HG02678 (cell line): ENCODE measurements around the gene MYO5B.
A peak's percentile ranks its signal among the peaks of the same experiment; 100 is the strongest.

Source experiments
- ATAC-seq: cut with Tn5 transposase; IDR thresholded peaks from one replicate; pipeline ENCODE4 v1.9.1; 2021; ENCODE audit warnings: mild to moderate bottlenecking, moderate library complexity; ENCODE audit not compliant: unreplicated experiment

Gene MYO5B

GRCh38 chr18:49973592-49973991 is 221.4 kb downstream of the MYO5B start:
- no peak for ATAC-seq

GRCh38 chr18:49972535-49972934 is 222.4 kb downstream of the MYO5B start:
- ATAC-seq: no peak

GRCh38 chr18:49971462-49971861 is 223.5 kb downstream of the MYO5B start:
- no peak for ATAC-seq

- peak; percentile 72 for ATAC-seq
Measured at GRCh38 chr18:49970319-49970718, 224.6 kb downstream of the MYO5B start.

GRCh38 chr18:49968644-49969309 is 226.2 kb downstream of the MYO5B start:
- ATAC-seq: peak; percentile 29

- no peak for ATAC-seq
Measured at GRCh38 chr18:49967636-49968313, 227.2 kb downstream of the MYO5B start.

- peak; percentile 73 for ATAC-seq
Measured at GRCh38 chr18:49967171-49967570, 227.8 kb downstream of the MYO5B start.

- ATAC-seq: no peak
Measured at GRCh38 chr18:49966090-49966489, 228.9 kb downstream of the MYO5B start.

- no peak for ATAC-seq
Measured at GRCh38 chr18:49963217-49963616, 231.7 kb downstream of the MYO5B start.

- ATAC-seq: peak; percentile 44
Measured at GRCh38 chr18:49961271-49961670, 233.7 kb downstream of the MYO5B start.

- no peak for ATAC-seq
Measured at GRCh38 chr18:49960376-49960775, 234.6 kb downstream of the MYO5B start.

GRCh38 chr18:49959176-49959575 is 235.8 kb downstream of the MYO5B start:
- peak; percentile 74 for ATAC-seq

GRCh38 chr18:49955263-49955662 is 239.7 kb downstream of the MYO5B start:
- ATAC-seq: no peak

GRCh38 chr18:49953391-49953790 is 241.6 kb downstream of the MYO5B start:
- ATAC-seq: no peak

GRCh38 chr18:49949951-49950395 is 245.0 kb downstream of the MYO5B start:
- no peak for ATAC-seq

- ATAC-seq: no peak
Measured at GRCh38 chr18:49948975-49949374, 246.0 kb downstream of the MYO5B start.

GRCh38 chr18:49944663-49945062 is 250.3 kb downstream of the MYO5B start:
- ATAC-seq: peak; percentile 44

GRCh38 chr18:49936821-49937220 is 258.1 kb downstream of the MYO5B start:
- ATAC-seq: no peak

- no peak for ATAC-seq
Measured at GRCh38 chr18:49935215-49935614, 259.7 kb downstream of the MYO5B start.

- ATAC-seq: peak; percentile 69
Measured at GRCh38 chr18:49934457-49934856, 260.5 kb downstream of the MYO5B start.

GRCh38 chr18:49933530-49934128 is 261.3 kb downstream of the MYO5B start:
- ATAC-seq: no peak

GRCh38 chr18:49931760-49932159 is 263.2 kb downstream of the MYO5B start:
- ATAC-seq: no peak
